GM03348 (cell line): Measurements from ENCODE around the gene DPT.

Source experiments
- DNase-seq: peaks from one replicate; pipeline ENCODE4 v3.0.0; 2012; ENCODE audit warnings: low spot score

Gene DPT

DNA sequence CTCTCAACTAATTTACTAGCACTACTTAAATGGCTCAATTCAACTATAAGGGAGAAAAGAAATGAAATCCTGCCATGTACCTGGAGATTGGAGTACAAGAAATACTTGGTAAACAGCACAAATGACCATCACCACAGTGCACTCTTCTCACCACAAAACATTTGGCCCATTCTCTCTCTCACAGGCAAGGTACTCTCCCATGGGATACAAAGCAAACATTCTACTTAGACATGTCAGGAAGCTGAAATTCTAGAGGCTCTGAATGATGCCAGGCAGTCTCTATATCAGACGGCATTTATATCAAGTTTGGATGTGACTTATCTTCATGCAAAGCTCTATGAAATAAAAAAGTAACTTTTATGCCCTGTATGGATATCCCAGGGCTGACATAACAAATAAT, 72.5 kb downstream of the DPT start:
- DNase-seq = no peak

DNA sequence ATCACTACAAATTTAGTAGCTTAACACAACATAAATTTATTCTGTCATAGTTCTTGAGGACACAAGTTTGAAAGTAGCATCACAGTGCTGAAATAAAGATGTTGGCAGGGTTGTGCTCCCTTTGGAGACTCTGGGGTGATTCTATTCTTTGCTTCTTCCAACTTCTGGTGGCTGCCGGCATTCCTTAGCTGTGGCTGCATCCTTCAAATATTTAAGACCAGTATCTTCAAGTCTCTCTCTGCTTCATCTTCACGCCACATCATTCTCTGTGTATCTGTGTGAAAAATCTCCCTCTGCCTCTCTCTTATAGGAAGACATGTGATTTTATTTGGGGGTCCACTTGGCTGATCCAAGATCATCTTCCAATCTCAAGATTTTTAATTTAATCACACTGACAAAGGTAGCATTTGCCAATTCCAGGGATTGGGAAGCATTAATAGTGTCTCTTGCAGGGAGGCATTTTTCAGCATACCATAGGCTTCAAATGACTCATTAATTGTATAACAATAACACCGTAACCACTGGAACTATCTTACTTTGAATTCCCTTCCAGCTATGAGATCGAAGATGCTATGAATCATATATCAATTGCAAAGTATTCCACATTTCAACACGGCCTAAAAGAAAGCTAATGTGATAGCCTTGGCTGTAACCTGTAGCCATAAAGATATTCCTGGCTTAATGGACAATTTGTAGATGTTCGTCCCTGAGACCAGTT, 74.6 kb downstream of the DPT start:
- DNase-seq = peak; percentile 36

DNA sequence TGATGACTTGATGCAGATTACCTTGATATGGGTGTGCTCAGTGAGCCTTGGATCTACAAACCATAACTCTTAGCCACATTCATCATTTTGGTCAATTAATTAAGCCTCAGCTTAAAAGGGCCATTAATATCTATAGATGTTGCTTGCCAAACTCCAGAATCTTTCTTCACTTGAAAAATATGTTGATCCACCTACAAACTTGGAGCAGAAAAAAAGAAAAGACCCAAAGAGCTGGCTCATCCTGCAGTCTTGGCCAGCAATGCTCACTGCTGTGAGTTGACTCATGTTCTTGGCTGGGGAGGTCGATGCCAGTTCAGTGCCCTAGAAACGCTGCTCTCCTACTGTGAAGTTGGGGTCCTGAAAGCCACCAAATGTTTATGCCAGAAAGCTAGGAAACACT, 75.4 kb downstream of the DPT start:
- peak; percentile 70 for DNase-seq

DNA sequence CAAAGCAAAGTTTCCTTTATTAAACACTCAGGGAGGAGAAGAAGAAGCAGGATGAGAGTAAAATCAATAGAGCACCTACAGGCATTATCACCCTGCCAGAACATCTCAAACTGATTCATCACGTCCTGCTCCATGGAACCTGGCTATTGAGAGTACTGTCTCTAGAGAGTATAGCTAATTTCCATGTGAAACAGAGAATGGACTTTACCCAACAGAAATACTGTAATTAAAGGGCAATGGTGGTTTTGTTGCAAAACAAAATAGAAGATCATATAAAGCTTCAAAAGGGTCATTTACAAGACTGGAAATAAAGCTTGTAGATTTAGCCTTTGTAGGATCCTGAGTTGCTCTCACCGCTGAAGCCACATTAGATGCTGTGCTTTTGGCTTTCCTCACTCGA, 83.3 kb downstream of the DPT start:
- no peak for DNase-seq
